DOHH2 (cell line): ENCODE results near the gene TRIB2.

Experiments used
- H3F3A ChIP-seq: fragments of 200-600 bp; sonication (generic), shearing (Covaris generic); 2 replicates; pipeline ENCODE4 v1.6.0; 2016; ENCODE audit warnings: antibody characterized with exemption, mild to moderate bottlenecking; ENCODE audit not compliant: control insufficient read depth, insufficient read depth
- H3K27ac ChIP-seq: fragments of 200-600 bp; sonication (generic); 2 replicates; pipeline ENCODE4 v1.5.1; 2014; ENCODE audit warnings: low read depth, mild to moderate bottlenecking, low read length, moderate library complexity
- H3K27me3 ChIP-seq: fragments of 200-600 bp; sonication (generic); 2 replicates; pipeline ENCODE4 v1.6.1; 2014; ENCODE audit warnings: mild to moderate bottlenecking, low read length, mixed read lengths; ENCODE audit not compliant: control insufficient read depth
- H3K36me3 ChIP-seq: fragments of 200-600 bp; sonication (generic); 2 replicates; pipeline ENCODE4 v1.6.1; 2014; ENCODE audit warnings: mild to moderate bottlenecking, low read length, moderate library complexity, mixed read lengths; ENCODE audit not compliant: control insufficient read depth
- H3K4me1 ChIP-seq: fragments of 200-600 bp; sonication (generic); 2 replicates; pipeline ENCODE4 v1.6.1; 2014; ENCODE audit warnings: mild to moderate bottlenecking, low read length, mixed read lengths; ENCODE audit not compliant: control insufficient read depth
- H3K4me2 ChIP-seq: fragments of 200-600 bp; sonication (generic); 2 replicates; pipeline ENCODE4 v1.6.0; 2014; ENCODE audit warnings: mild to moderate bottlenecking, low read length, moderate library complexity
- H3K4me3 ChIP-seq: fragments of 200-600 bp; sonication (generic); 2 replicates; pipeline ENCODE4 v1.5.1; 2014; ENCODE audit warnings: mild to moderate bottlenecking, low read length, mixed read lengths
- H3K79me2 ChIP-seq: fragments of 200-600 bp; sonication (generic); 2 replicates; pipeline ENCODE4 v1.6.1; 2014; ENCODE audit warnings: mild to moderate bottlenecking, low read length, mixed read lengths; ENCODE audit not compliant: control insufficient read depth
- H3K9me2 ChIP-seq: fragments of 200-600 bp; sonication (generic); replicated peaks from 2 replicates; pipeline ENCODE4 v1.6.1; 2014; ENCODE audit warnings: mild to moderate bottlenecking, low read length, mixed read lengths; ENCODE audit not compliant: control insufficient read depth
- H3K9me3 ChIP-seq: fragments of 200-600 bp; sonication (generic); 2 replicates; pipeline ENCODE4 v1.6.1; 2014; ENCODE audit warnings: antibody characterized with exemption, low read length, mixed read lengths; ENCODE audit not compliant: control insufficient read depth, insufficient read depth
- H4K20me1 ChIP-seq: fragments of 200-600 bp; sonication (generic); 2 replicates; pipeline ENCODE4 v1.6.0; 2014; ENCODE audit warnings: low read depth, mild to moderate bottlenecking, antibody characterized with exemption, low read length, moderate library complexity; ENCODE audit not compliant: control insufficient read depth, insufficient read depth
- EZH2phosphoT487 ChIP-seq: fragments of 200-600 bp; sonication (generic); IDR thresholded peaks from 2 replicates; pipeline ENCODE4 v1.6.1; 2017; ENCODE audit warnings: borderline replicate concordance, mild to moderate bottlenecking, antibody characterized with exemption, low read length, moderate library complexity, mixed read lengths
- TF ChIP-seq, protein P1 (sequence below): fragments of 200-600 bp; sonication (generic); IDR thresholded peaks from one replicate; pipeline ENCODE4 v1.5.1; 2014; ENCODE audit warnings: antibody characterized with exemption, mild to moderate bottlenecking, low read depth, low read length; ENCODE audit not compliant: poor library complexity, severe bottlenecking

The TRIB2 gene

DNA sequence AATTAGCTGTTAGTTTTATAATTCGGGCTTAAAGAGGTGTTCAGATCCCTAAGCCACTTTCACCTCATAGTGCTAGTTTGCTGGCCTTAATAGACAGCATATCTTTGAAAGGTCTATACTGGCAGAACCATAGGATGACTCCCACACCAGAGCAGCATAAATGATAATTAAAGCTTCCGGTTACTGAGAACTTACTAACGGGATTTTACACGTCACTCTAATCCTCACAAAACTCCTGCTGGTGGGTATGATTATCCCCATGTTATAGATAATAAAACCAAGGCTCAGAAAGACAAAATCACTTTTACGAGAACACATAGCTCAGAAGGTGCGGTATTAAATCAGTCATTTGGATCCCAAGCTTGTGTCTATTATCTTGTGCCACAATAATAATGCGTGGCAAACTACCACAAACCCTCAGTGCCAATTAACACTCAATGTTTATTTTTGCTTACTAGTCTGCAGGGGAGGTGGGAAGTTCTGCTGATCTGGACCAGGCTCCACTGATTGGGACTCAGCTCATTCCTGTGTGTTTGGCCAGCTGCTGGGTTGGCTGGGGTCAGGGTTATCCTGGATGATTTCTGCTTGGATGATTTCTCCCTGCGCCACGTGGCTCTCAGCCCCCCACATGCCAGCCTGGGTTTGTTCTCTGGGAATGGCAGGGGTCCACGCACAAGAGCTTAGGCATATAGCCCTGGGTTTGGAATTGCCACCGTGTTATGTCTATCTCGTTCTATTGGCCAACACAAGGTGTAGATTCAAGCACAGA lies 62.3 kb downstream of the TRIB2 start:
- H3K27ac ChIP-seq: no peak overlapping the region
- H3K9me2 ChIP-seq: no peaks in the 10 kb centered on the region; the same call in 1 of the 2 replicates
- H3K36me3 ChIP-seq: no peaks in the 10 kb centered on the region
- no peaks in the 10 kb centered on the region for H4K20me1 ChIP-seq
- H3F3A ChIP-seq: no peaks in the 10 kb centered on the region
- no peak for TF ChIP-seq EZH2phosphoT487
- TF ChIP-seq, protein P1, sequence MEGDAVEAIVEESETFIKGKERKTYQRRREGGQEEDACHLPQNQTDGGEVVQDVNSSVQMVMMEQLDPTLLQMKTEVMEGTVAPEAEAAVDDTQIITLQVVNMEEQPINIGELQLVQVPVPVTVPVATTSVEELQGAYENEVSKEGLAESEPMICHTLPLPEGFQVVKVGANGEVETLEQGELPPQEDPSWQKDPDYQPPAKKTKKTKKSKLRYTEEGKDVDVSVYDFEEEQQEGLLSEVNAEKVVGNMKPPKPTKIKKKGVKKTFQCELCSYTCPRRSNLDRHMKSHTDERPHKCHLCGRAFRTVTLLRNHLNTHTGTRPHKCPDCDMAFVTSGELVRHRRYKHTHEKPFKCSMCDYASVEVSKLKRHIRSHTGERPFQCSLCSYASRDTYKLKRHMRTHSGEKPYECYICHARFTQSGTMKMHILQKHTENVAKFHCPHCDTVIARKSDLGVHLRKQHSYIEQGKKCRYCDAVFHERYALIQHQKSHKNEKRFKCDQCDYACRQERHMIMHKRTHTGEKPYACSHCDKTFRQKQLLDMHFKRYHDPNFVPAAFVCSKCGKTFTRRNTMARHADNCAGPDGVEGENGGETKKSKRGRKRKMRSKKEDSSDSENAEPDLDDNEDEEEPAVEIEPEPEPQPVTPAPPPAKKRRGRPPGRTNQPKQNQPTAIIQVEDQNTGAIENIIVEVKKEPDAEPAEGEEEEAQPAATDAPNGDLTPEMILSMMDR: no peak
- H3K27me3 ChIP-seq: no peaks in the 10 kb centered on the region
- H3K79me2 ChIP-seq: no peaks in the 10 kb centered on the region
- H3K4me1 ChIP-seq: no peaks in the 10 kb centered on the region
- H3K4me3 ChIP-seq: no peak overlapping the region
- no peak overlapping the region for H3K4me2 ChIP-seq
- no peaks in the 10 kb centered on the region for H3K9me3 ChIP-seq

DNA sequence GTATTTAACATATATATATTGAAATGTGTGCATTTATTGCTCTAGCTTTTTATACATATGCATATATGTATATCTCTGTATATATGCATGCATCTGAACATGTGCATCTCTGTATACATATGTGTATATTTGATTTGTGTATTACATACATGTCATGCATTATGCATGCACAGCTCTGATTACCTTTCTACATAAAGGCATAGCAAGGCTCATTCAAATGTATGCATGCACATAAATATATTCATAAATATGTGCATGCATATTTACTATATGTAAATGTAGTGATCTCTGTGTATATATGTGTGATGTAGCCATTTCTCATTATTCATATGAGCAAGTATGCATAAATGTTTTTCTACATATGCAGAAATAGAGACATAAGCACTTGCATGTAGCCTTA lies 64.6 kb downstream of the TRIB2 start:
- no peak overlapping the region for H3K4me2 ChIP-seq
- H3K4me3 ChIP-seq: no peak overlapping the region
- no peaks in the 10 kb centered on the region for H3K36me3 ChIP-seq
- no peaks in the 10 kb centered on the region for H3F3A ChIP-seq
- no peaks in the 10 kb centered on the region for H3K79me2 ChIP-seq
- no peaks in the 10 kb centered on the region for H3K4me1 ChIP-seq
- no peaks in the 10 kb centered on the region; the same call in 1 of the 2 replicates for H3K9me3 ChIP-seq
- H3K27ac ChIP-seq: no peak overlapping the region
- H3K27me3 ChIP-seq: no peaks in the 10 kb centered on the region
- H4K20me1 ChIP-seq: no peaks in the 10 kb centered on the region
- no peak for TF ChIP-seq EZH2phosphoT487
- TF ChIP-seq, protein P1: no peak
- no peaks in the 10 kb centered on the region; the same call in 1 of the 2 replicates for H3K9me2 ChIP-seq

DNA sequence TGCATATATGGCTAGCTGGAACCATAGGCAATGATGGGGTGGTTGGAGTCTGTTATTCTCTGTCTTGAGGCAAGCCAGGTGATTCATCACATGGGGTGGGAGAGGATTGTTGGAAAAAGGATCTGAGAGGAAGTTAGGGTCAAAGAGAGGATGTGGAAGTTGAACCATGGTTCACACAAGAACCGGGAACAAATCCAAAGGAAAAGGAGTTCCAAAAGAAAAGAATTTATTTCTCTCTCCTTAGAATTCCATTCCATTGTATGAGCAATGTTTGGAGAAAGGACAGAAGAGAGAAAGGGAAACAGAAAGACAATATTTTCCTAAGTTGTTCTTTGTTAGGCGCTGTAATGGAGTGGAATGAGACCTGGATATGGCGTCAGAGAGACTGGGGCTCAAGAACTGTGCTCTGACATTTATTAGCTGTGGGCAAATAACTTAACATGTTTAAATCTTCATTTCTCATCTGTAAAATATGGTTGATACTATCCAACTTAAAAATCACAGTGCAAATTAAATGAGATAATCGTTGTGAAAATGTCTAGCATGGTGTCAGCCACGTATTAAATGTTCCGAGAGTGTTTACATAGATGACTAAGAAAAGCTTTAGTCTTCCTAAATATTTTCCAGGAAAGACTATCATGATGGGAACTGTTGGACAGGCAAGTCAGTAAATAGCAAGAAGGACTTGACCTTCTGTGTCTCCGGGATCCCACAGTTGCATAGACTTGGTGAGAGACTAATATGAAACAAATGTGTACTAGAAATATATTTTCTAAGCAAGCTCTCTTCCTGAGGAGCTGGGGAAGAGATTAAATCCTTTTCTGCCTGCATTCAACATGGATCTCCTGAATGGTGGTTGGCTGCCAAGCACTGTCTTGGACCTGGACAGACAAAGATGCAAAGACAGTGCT lies 71.4 kb downstream of the TRIB2 start:
- no peaks in the 10 kb centered on the region for H3K36me3 ChIP-seq
- H3K27ac ChIP-seq: no peak overlapping the region
- H3K27me3 ChIP-seq: no peaks in the 10 kb centered on the region
- H3K9me2 ChIP-seq: no peaks in the 10 kb centered on the region
- no peak overlapping the region for H3K4me3 ChIP-seq
- H3K79me2 ChIP-seq: no peaks in the 10 kb centered on the region
- no peaks in the 10 kb centered on the region for H4K20me1 ChIP-seq
- H3K4me1 ChIP-seq: no peaks in the 10 kb centered on the region
- no peak overlapping the region for H3K4me2 ChIP-seq
- no peaks in the 10 kb centered on the region for H3F3A ChIP-seq
- H3K9me3 ChIP-seq: no peaks in the 10 kb centered on the region; the same call in 1 of the 2 replicates
- no peak for TF ChIP-seq EZH2phosphoT487
- TF ChIP-seq, protein P1: no peak
